Urinary bladder (tissue), 4 donors: Measurements from ENCODE around the gene COPS3. TPM values are rescaled to one million over a fixed set of nuclear protein-coding genes. Genes with fewer than 3 reads are reported as not detected.

Experiments used
- DNase-seq: peaks from one replicate; pipeline ENCODE4 v3.0.0-alpha.2; 2015; ENCODE audit errors: extremely low spot score
- H3K27ac ChIP-seq: one replicate; pipeline ENCODE4 v1.5.1; 2013; ENCODE audit warnings: low read depth, mild to moderate bottlenecking, moderate library complexity
- H3K36me3 ChIP-seq: one replicate; pipeline ENCODE4 v1.6.1; 2013; ENCODE audit warnings: mild to moderate bottlenecking, moderate library complexity; ENCODE audit not compliant: insufficient read depth
- H3K4me1 ChIP-seq: one replicate; pipeline ENCODE4 v1.6.1; 2013; ENCODE audit warnings: mild to moderate bottlenecking, moderate library complexity; ENCODE audit not compliant: insufficient read depth
- H3K4me3 ChIP-seq: one replicate; pipeline ENCODE4 v1.5.1; 2013; ENCODE audit warnings: low read depth, low read length
- WGBS: extraction: QIAGEN DNeasy Blood & Tissue Kit; methylation state at CpG from one replicate; pipeline ENCODE4 v1.1.7; 2013; 5-methylcytosine and 5-hydroxymethylcytosine counted together
- polyA plus RNA-seq: library from polyadenylated mRNA; stranded (reverse); fragments of 200-250 nt; gene quantifications from one replicate; pipeline ENCODE4 v1.2.3, GENCODE V29; 2013
- total RNA-seq: library from RNA; depleted of rRNA; stranded (reverse); fragments of >200 nt; gene quantifications from one replicate; pipeline ENCODE4 v1.2.3, GENCODE V29; 2014
- donor health status: healthy with polysubstance abuse.
- donor health status: healthy.

The COPS3 gene
- total and polyA plus RNA-seq, 2 donors = 51.1 to 81.4 TPM

DNA sequence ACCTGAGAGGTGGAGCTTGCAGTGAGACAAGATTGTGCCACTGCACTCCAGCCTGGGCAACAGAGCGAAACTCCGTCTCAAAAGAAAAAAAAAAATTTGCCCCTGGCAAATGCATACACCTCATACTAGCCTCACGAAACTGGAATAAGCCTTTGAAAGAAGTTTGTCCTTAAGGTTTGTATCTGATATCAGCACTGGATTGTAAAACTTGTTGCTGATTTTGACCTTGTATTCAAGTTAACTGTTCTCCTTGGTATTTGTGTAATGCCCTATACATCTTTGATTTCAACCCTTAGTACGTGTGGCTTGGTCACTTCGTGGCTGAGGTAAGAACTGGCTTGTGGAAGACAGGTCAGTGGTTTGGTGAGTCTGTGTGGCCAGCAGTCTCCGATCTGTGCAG, 37.9 kb downstream of the COPS3 start:
- 88% methylated on average over 6 of the region's 6 CpGs for WGBS
- no peak for DNase-seq
- H3K4me3 ChIP-seq = no peak overlapping the region
- H3K4me1 ChIP-seq = no peaks in the 10 kb centered on the region
- no peak overlapping the region for H3K27ac ChIP-seq
- no peaks in the 10 kb centered on the region for H3K36me3 ChIP-seq

DNA sequence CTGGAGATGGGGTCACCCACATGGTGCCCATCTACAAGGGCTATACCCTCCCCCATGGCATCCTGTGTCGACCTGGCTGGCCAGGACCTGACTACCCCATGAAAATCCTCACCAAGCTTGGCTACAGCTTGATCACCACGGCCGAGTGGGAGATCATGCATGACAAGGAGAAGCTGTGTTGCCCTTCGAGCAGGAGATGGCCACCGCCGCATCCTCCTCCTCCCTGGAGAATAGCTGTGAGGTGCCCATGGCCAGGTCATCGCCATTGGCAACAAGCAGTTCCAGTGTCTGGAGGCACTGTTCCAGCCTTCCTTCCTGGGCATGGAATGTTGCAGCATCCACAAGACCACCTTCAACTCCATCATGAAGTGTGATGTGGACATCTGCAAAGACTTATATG, 38.8 kb downstream of the COPS3 start:
- WGBS = 94% methylated on average over 7 of the region's 7 CpGs
- no peak for DNase-seq
- Histone ChIP-seq H3K36me3 (no peaks in the 10 kb centered on the region), H3K4me3 (no peak overlapping the region), H3K4me1 (no peaks in the 10 kb centered on the region), H3K27ac (no peak overlapping the region)

DNA sequence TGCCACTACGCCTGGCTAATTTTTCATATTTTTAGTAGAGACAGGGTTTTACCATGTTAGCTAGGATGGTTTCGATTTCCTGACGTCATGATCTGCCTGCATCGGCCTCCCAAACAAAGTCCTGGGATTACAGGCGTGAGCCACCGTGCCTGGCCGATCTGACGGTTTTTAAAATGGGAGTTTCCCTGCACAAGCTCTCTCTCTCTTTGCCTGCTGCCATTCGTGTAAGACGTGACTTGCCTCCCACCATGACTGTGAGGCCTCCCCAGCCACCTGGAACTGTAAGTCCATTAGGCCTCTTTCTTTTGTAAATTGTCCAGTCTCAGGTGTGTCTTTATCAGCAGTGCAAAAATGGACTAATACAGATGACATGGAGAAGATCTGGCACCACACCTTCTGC, 39.4 kb downstream of the COPS3 start:
- WGBS = 91% methylated on average over 10 of the region's 10 CpGs
- Histone ChIP-seq H3K27ac (no peak overlapping the region), H3K4me1 (no peaks in the 10 kb centered on the region), H3K4me3 (no peak overlapping the region), H3K36me3 (no peaks in the 10 kb centered on the region)
- no peak for DNase-seq

DNA sequence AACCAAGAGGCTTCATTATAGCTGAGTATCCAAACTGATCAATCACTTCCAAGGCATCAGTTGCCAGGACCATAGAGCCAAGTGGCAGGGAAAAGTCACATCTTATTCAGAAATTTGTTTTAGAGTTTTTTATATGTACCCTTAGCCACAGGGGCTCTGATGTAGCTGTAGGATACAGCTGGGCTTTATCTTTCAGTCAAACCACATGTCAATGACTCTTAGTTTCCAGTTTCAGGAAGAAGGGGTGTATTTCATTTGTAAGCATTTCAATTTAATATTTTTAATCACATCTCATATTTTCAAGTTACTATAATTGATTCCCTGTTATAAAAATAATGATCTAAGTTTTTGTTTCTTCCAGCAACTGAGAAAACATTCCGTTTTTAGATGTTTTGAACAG, 41.2 kb downstream of the COPS3 start:
- no peaks in the 10 kb centered on the region for H3K4me1 ChIP-seq

DNA sequence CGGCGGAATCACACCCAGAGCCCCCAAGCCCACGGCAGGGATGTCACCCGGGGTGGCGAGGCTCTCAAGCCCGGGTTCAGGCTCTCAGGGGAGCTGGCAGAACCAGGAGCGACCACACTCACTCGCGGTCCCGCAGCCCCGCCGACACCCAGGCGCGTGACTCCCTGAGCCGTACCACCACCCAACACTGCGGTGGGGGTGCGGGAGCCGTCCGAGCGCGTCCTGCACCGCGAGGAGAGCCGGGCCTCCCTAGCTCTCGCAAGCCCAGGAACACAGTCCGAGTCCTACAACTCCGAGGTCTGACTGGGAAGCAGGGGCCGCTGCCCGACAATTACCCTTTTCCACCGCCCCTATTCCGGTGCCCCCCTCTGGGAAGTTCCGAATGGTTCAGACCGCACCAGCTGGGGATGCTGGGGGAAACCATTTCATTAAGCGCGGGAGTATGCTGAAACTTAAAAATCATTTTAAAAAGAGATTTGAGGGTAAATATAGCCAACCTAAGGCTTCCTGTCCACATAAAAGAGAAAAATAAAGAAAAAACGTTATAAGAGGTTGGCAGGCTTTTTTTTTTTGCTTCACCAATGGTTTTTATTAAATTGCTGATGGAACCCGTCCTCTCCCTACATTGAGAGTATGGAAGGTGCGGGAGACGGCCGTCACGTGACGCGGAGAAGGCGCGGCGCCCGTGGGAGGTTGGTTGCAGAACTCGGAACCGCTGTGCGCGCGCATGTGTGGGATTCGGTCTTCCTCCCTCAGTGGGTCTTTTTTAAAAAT, 43.8 kb downstream of the COPS3 start, which contains the start of gene FLCN:
Gene FLCN (minus strand): TSS at position 143 of the 774 bp plus-strand sequence. CDS start 9,031 bp downstream, outside the sequence.
- DNase-seq = peak; percentile 79
- Histone ChIP-seq H3K4me3 (peak within 1 kb of the TSS; percentile 89), H3K4me1 (no peaks in the 10 kb centered on the region), H3K36me3 (no peaks in the 10 kb centered on the region), H3K27ac (peak within 1 kb of the TSS; percentile 89)
- under 1% methylated on average over 53 of the region's 53 CpGs for WGBS

More for the DNA sequence above, 41.2 kb downstream of the COPS3 start:
- Histone ChIP-seq H3K27ac (no peak overlapping the region), H3K4me3 (no peak overlapping the region), H3K36me3 (no peaks in the 10 kb centered on the region)
- no peak for DNase-seq
- WGBS = 68% methylated on average over 1 of the region's 1 CpG

DNA sequence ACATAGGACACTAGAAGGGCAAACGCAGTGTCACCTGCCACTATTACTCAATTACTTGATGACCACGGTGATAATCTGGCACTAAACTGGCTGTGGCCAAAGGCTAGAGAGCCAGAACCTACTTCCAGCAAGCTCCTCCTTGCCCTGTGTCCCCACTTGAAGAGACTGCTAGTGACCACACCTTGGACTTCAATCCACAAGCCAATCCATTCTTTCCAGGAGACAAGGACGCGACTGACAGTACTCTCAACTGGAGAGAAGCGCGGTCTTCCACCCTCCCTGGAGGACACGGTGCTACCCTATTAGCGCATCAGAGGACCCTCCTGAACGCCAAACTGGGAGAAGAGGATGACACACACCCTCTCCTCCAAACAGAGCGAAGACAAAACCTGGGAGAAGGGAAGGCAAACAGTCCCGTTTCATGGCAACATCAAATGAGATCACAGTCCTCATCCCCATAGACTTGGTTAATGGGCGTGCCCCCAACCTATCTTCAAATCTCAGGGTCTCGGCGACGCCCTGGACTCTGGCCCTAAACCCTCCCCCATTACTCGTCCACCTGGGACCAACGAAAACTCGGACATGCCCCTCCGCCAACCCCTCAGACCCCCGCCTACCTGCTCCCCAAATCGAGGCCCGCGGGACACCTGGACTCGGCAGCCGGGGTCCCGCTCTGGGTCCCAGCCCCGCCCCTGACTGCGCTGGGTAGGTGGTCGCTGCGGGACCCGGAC, 44.6 kb downstream of the COPS3 start:
- WGBS = 1% methylated on average over 31 of the region's 31 CpGs
- H3K4me1 ChIP-seq = no peaks in the 10 kb centered on the region

DNA sequence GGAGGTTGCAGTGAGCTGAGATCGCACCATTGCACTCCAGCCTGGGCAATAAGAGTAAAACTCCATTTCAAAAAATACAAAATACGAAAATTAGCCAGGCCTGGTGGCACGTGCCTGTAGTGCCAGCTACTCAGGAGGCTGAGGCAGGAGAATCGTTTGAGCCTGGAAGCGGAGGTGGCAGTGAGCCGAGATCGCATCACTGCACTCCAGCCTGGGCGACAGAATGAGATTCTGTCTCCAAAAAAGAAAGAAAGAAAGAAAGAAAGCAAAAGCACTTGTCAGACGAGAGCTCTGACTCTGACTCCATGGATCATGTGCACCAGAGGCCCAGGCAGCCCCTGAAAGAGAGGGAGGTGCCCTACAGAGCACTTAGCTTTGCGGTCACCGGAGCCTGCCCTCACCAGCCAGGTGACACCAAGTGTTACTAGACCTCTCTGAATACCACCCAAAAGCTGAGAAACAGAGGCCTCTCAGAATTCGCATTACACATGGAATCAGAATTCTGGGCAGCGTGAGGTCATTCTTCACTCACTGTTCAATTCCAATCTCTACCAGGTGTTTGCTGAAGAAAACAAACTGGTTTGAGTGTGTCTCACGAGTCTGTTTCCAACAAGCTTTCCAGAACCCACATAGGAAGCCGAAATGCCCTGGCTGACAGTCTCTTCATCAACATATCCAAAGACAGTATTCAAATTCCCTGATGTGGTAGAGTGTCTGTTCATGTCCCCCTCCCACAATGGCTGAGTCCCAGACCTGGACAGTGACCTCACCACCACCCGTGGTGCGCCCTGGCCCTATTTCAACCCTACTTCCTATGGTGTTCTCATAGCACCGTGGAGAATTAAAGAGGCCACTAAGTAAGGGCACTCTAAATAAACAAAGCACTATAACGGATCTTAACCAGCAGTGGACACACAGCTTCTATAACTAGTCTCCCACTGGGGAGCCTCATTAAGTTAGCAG, 45.6 kb downstream of the COPS3 start:
- DNase-seq = no peak
- 59% methylated on average over 19 of the region's 19 CpGs for WGBS
- H3K36me3 ChIP-seq = no peaks in the 10 kb centered on the region
- peak overlapping the region; percentile 89 for H3K4me3 ChIP-seq
- H3K27ac ChIP-seq = no peak overlapping the region
- no peaks in the 10 kb centered on the region for H3K4me1 ChIP-seq

More for the DNA sequence above, 44.6 kb downstream of the COPS3 start:
- no peaks in the 10 kb centered on the region for H3K36me3 ChIP-seq
- peak overlapping the region; percentile 89 for H3K4me3 ChIP-seq
- no peak for DNase-seq
- peak overlapping the region; percentile 89 for H3K27ac ChIP-seq

DNA sequence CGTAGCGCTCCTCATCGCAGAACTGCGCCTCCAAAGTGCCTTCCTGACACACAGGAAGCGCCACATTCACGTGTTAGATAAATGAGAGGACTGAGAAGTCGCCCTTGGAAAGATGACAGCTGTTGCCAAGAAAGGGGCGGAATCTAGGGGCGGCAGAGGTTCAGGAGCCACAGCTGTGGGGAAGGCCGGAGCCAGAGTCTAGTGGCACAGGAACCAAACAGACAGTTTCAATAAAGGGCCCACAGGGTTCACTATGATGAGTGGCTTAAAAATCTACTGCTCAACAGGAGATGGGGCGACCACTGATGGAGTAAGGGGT, 48.8 kb downstream of the COPS3 start:
- Histone ChIP-seq H3K4me1 (no peaks in the 10 kb centered on the region), H3K4me3 (no peak overlapping the region), H3K36me3 (peaks cover 2% of the 10 kb centered on the region), H3K27ac (no peak overlapping the region)
- no peak for DNase-seq
- WGBS = 81% methylated on average over 11 of the region's 11 CpGs

DNA sequence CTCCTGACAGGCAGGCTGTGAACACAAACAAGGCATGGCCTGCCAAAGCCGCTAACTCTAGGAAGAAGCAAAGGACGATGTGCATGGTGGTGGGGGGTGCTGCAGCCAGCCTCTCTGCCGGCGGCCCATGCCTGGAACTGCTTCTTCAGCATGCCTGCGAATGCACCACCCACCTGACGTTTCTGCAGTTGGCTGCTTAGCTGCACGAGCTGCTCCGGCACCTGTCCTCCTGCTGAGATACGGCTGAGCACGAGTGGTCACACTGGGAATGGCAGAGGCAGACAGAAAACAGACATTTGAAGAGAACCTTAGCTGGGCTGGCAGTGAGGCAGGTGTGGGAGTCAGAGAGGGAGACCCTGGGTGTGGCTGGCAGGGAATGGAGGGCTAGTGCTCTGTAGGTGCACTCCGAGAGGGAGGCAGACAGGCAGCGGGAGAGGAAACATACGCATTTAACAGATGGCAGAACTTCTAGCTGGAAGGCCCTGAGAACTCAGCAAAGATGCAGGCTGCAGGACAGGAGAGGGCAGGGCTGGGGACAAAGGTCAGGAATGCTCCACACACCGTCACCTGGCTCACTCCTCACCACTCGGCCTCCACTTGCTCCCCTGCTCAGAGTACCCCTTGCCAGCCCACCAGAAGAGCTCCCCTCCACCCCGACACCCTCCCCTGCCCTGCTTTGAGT, 49.3 kb downstream of the COPS3 start:
- DNase-seq = no peak
- no peak overlapping the region for H3K27ac ChIP-seq
- no peak overlapping the region for H3K4me3 ChIP-seq
- 84% methylated on average over 16 of the region's 16 CpGs for WGBS
- peaks cover 2% of the 10 kb centered on the region for H3K36me3 ChIP-seq
- H3K4me1 ChIP-seq = no peaks in the 10 kb centered on the region

DNA sequence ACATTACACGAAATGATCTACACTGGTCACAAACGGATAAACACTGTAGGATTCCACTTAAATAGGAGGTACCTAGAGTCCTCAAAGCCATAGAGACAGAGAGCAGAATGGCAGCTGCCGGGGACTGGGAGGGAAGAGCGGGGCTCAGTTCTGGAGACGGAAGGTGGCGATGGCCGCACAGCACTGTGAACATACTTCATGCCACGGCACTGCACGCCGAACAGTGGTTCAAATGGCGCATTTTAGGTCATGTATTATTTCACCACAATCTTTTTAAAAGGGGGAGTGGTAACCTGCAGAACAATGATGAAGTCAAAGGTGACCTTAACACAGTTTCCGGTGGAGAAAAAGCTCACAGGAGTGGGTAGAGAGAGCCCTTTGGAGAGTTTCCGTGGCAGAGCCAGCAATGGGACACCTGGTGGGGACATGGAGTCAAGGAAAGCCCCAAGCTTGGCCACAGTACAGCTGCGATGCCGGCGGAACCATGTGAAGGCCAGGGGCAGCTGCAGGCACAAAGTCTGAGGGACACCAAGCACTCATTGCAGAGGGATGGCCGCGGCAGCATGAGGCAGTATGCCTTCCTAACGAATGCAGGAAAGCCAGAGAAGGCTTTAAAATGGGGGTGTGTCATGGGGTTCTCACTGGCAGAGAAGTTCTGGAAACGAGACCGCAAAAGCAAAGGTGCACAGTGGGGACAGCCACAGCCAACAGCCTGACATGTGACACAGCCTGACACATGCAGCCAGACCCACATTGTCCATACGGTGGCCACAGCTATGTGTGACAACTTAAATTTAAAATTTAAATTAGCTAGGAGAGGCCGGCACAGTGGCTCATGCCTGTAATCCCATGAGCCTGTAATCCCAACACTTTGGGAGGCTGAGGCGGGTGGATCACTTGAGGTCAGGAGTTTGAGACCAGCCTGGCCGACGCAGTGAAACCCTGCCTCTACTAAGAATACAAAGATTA, 51.3 kb downstream of the COPS3 start:
- no peak for DNase-seq
- no peak overlapping the region for H3K4me3 ChIP-seq
- H3K4me1 ChIP-seq = no peaks in the 10 kb centered on the region
- no peak overlapping the region for H3K27ac ChIP-seq
- WGBS = 91% methylated on average over 26 of the region's 26 CpGs
- peaks cover 4% of the 10 kb centered on the region for H3K36me3 ChIP-seq

DNA sequence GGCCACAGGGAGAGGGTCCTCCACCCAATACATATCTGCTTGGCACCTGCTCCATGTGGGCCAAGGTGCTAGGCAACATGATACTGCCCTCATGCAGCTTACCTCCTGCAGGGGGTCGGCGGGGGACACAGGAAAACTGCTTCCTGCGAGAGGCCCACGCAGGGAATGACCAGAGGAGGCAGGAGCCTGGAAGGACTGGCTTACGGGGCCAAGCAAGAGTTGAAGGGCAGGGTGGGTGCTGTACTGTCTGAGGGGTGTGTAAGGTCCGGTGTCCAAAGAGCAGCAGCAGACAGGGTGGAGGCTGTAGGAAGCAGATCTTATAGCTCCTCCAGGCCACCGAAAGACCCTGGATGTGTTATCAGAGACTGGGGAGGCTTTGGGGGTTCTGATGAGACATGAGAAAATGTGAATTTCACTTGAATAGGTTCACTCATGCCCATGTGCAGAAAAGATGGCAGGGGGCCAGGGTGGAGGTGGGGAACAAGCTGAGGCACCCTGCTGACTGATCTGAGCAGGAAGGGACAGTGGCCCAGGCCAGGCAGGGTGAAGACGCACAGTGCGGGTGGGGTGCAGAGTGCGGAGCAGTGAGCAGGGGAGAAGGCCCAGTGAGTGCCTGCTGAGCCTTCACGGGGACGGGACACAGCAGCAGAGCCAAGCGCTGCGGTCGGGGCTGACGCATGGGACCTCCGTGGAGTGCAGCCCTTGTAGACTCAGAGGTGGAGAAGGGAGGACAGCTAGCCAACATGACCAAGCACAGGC, 52.3 kb downstream of the COPS3 start:
- WGBS = 91% methylated on average over 17 of the region's 17 CpGs
- DNase-seq = no peak

More for the DNA sequence above, 52.3 kb downstream of the COPS3 start:
- H3K4me1 ChIP-seq = no peaks in the 10 kb centered on the region
- no peak overlapping the region for H3K27ac ChIP-seq
- H3K36me3 ChIP-seq = peaks cover 5% of the 10 kb centered on the region
- no peak overlapping the region for H3K4me3 ChIP-seq
